Lung (tissue), 12 donors: ENCODE results near the gene MPP7. TPM values are rescaled to one million over a fixed set of nuclear protein-coding genes. Genes with fewer than 3 reads are reported as not detected.
A peak's percentile ranks its signal among the peaks of the same experiment; 100 is the strongest.

Experiments used
- ATAC-seq: fragments of 200-7000 bp; cut with Tn5 transposase; one replicate; pipeline ENCODE4 v1.9.1; 2020; ENCODE audit warnings: moderate number of reproducible peaks; ENCODE audit not compliant: insufficient read depth, low FRiP score
- DNase-seq, 3 donors: peaks; one replicate each; pipeline ENCODE4 v3.0.0-alpha.2; 2013 to 2017
- H3K27ac ChIP-seq, 2 donors: one replicate each; pipeline ENCODE4 v1.5.1; 2013; ENCODE audit warnings: mild to moderate bottlenecking in 2 of 2, moderate library complexity in 2 of 2, control low read depth in 1 of 2, inconsistent platforms in 1 of 2, low read depth in 1 of 2, low read length in 1 of 2
- H3K27me3 ChIP-seq, 3 donors: one replicate each; pipeline ENCODE4 v1.5.1; 2013; ENCODE audit warnings: low read length in 2 of 3; ENCODE audit not compliant: control insufficient read depth in 3 of 3, insufficient read depth in 3 of 3
- H3K36me3 ChIP-seq, 4 donors: one replicate each; pipeline ENCODE4 v1.5.1; 2013; ENCODE audit warnings: low read length in 4 of 4, mild to moderate bottlenecking in 1 of 4, moderate library complexity in 1 of 4; ENCODE audit not compliant: control insufficient read depth in 4 of 4, insufficient read depth in 4 of 4
- H3K4me1 ChIP-seq, 5 donors: one replicate each; pipeline ENCODE4 v1.5.1; 2013; ENCODE audit warnings: low read length in 5 of 5, mild to moderate bottlenecking in 2 of 5, moderate library complexity in 1 of 5; ENCODE audit not compliant: control insufficient read depth in 5 of 5, insufficient read depth in 5 of 5
- H3K4me3 ChIP-seq: one replicate; pipeline ENCODE4 v1.5.1; 2013; ENCODE audit warnings: mild to moderate bottlenecking, control low read depth, moderate library complexity
- H3K9ac ChIP-seq, 2 donors: one replicate each; pipeline ENCODE4 v1.5.1; 2013; ENCODE audit warnings: low read length in 2 of 2, control low read depth in 1 of 2; ENCODE audit not compliant: insufficient read depth in 1 of 2
- H3K9me3 ChIP-seq, 4 donors: one replicate each; pipeline ENCODE4 v1.5.1; 2013; ENCODE audit warnings: low read length in 3 of 4, mild to moderate bottlenecking in 1 of 4, moderate library complexity in 1 of 4; ENCODE audit not compliant: control insufficient read depth in 4 of 4, insufficient read depth in 3 of 4
- CTCF ChIP-seq: IDR thresholded peaks from 2 replicates; pipeline ENCODE4 v1.5.1; 2012; ENCODE audit warnings: mild to moderate bottlenecking; ENCODE audit errors: control extremely low read depth, extremely low read depth
- WGBS, 2 donors: extraction: QIAGEN DNeasy Blood & Tissue Kit; methylation state at CpG; one replicate each; pipeline ENCODE4 v1.1.7; 2013; 5-methylcytosine and 5-hydroxymethylcytosine counted together
- polyA plus RNA-seq, 2 donors: library from polyadenylated mRNA; stranded (reverse); fragments of 200-250 nt; gene quantifications; one replicate each; pipeline ENCODE4 v1.2.1, GENCODE V29; 2013
- total RNA-seq, 2 donors: library from RNA; depleted of rRNA in 1 of 2; stranded (reverse); fragments of >200 nt in 1 of 2; gene quantifications; one replicate each; pipeline ENCODE4 v1.2.1, GENCODE V29; 2014 to 2021
- donor health status: control.
- donor health status: control.
- donor health status: Bipolar disorder and iron deficiency.
- donor health status: healthy.
- donor health status: DM: yes; HTN: yes; CAD: no.

Gene MPP7
- total and polyA plus RNA-seq, 4 donors, result 7.0 to 37.2 (median 19.2) TPM

GRCh38 chr10:28314211-28314610 is 11.3 kb upstream of the MPP7 start:
- H3K9ac ChIP-seq, result no peak overlapping the region
- no peak for DNase-seq

GRCh38 chr10:28312572-28312971 is 9.7 kb upstream of the MPP7 start:
- Histone ChIP-seq H3K4me3 (no peak overlapping the region), H3K36me3 (no peaks in the 10 kb centered on the region), H3K4me1 (peaks cover 0 to 2% (median 0%) of the 10 kb centered on the region in 5 donors), H3K9me3 (peaks cover 0 to 3% (median 0%) of the 10 kb centered on the region in 4 donors), H3K9ac (no peak overlapping the region), H3K27ac (no peak overlapping the region), H3K27me3 (peaks cover 0 to 2% (median 0%) of the 10 kb centered on the region in 3 donors)
- no peak for DNase-seq
- 71 to 72% methylated on average over 6 of the region's 6 CpGs for WGBS, 2 donors
- no peak for ATAC-seq
- no peak for TF ChIP-seq CTCF

More at GRCh38 chr10:28314211-28314610, 11.3 kb upstream of the MPP7 start:
- H3K27me3 ChIP-seq, result peaks cover 0 to 2% (median 0%) of the 10 kb centered on the region in 3 donors
- no peak for TF ChIP-seq CTCF
- H3K27ac ChIP-seq, result no peak overlapping the region
- 84 to 94% methylated on average over 5 of the region's 5 CpGs for WGBS, 2 donors
- no peaks in the 10 kb centered on the region for H3K36me3 ChIP-seq
- ATAC-seq, result no peak
- H3K4me1 ChIP-seq, result no peaks in the 10 kb centered on the region
- H3K4me3 ChIP-seq, result no peak overlapping the region
- H3K9me3 ChIP-seq, result peaks cover 0 to 3% (median 0%) of the 10 kb centered on the region in 4 donors

DNA sequence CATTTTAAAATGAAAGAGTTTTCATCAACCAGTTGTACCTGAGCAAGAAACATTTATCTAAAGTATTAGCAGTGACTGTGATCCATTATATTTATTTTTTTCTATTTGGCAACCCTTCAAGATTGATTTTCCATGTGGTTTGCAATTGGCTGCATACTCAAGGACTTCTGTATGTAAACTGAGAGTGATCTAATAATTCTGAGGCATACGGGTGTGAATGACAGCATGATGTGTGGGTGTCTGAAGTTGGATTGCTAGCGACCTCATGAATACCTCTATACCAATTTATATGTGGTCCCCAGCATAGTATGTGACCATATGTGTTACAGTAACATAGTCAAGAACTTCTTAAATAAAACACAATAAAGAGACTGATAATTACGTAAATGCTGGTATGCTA is 8.2 kb upstream of the MPP7 start:
- Histone ChIP-seq H3K9ac (no peak overlapping the region), H3K9me3 (peaks cover 0 to 3% (median 0%) of the 10 kb centered on the region in 4 donors), H3K27me3 (peaks cover 0 to 6% (median 0%) of the 10 kb centered on the region in 3 donors), H3K4me1 (peaks cover 0 to 2% (median 0%) of the 10 kb centered on the region in 5 donors), H3K4me3 (no peak overlapping the region), H3K27ac (no peak overlapping the region), H3K36me3 (no peaks in the 10 kb centered on the region)
- no peak for TF ChIP-seq CTCF
- 65 to 84% methylated on average over 3 of the region's 3 CpGs for WGBS, 2 donors
- DNase-seq, result no peak
- ATAC-seq, result no peak

- H3K9me3 ChIP-seq, result peaks cover 0 to 3% (median 0%) of the 10 kb centered on the region in 4 donors
- no peak for ATAC-seq
- WGBS, 2 donors, result 52 to 75% methylated on average over 4 of the region's 4 CpGs
- DNase-seq, result peak in 1 of 3 donors; percentile 38
- H3K4me1 ChIP-seq, result peaks cover 0 to 2% (median 0%) of the 10 kb centered on the region in 5 donors
- no peak overlapping the region for H3K9ac ChIP-seq
- peaks cover 0 to 18% (median 0%) of the 10 kb centered on the region in 3 donors for H3K27me3 ChIP-seq
- H3K4me3 ChIP-seq, result no peak overlapping the region
- no peak overlapping the region for H3K27ac ChIP-seq
- H3K36me3 ChIP-seq, result no peaks in the 10 kb centered on the region
- TF ChIP-seq CTCF, result no peak
Observed at GRCh38 chr10:28307267-28307666, 4.4 kb upstream of the MPP7 start.
